Measurements from ENCODE around the gene CYBRD1. TPM values are rescaled to one million over a fixed set of nuclear protein-coding genes. Genes with fewer than 3 reads are reported as not detected.

Gene CYBRD1
- total RNA-seq, 4 donors from 2014 or later, result 99.4 to 218 (median 157) TPM

DNA sequence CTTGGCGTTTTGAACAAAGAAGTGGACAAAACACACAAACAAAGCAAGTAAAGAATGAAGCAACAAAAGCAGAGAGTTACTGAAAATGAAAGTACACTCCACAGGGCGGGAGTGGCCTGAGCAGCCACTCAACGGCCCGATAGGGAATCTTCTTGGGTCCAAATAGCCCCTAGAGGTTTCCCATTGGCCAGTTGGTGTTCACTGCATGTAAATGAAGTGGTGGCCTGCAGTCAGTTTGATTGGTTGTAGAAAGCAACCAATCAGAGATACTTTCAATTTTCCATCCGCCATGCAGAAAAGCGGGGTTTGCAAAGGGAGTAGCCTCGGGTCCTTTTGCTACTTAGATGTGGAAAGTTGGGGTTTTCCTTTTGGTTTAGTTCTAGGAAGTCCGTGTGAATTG, 31.6 kb downstream of the CYBRD1 start:
- WGBS, result 90% methylated on average over 8 of the region's 8 CpGs
- Histone ChIP-seq H3K9me3 (no peaks in the 10 kb centered on the region), H3K4me3 (no peak overlapping the region), H3K4me1 (no peaks in the 10 kb centered on the region), H3K27me3 (no peaks in the 10 kb centered on the region), H3K27ac (no peak overlapping the region), H3K36me3 (peaks cover 33% of the 10 kb centered on the region)
- TF ChIP-seq, protein P1, sequence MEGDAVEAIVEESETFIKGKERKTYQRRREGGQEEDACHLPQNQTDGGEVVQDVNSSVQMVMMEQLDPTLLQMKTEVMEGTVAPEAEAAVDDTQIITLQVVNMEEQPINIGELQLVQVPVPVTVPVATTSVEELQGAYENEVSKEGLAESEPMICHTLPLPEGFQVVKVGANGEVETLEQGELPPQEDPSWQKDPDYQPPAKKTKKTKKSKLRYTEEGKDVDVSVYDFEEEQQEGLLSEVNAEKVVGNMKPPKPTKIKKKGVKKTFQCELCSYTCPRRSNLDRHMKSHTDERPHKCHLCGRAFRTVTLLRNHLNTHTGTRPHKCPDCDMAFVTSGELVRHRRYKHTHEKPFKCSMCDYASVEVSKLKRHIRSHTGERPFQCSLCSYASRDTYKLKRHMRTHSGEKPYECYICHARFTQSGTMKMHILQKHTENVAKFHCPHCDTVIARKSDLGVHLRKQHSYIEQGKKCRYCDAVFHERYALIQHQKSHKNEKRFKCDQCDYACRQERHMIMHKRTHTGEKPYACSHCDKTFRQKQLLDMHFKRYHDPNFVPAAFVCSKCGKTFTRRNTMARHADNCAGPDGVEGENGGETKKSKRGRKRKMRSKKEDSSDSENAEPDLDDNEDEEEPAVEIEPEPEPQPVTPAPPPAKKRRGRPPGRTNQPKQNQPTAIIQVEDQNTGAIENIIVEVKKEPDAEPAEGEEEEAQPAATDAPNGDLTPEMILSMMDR (IDR thresholded peaks at IDR 0.05), result no peak
- no peak for TF ChIP-seq POLR2AphosphoS5 (IDR thresholded peaks at IDR 0.05)
- no peak for TF ChIP-seq POLR2A (IDR thresholded peaks at IDR 0.05)
- TF ChIP-seq EP300 (IDR thresholded peaks at IDR 0.05), result no peak
- no peak for DNase-seq (ENCODE audit: low spot score in 2 of 2)

DNA sequence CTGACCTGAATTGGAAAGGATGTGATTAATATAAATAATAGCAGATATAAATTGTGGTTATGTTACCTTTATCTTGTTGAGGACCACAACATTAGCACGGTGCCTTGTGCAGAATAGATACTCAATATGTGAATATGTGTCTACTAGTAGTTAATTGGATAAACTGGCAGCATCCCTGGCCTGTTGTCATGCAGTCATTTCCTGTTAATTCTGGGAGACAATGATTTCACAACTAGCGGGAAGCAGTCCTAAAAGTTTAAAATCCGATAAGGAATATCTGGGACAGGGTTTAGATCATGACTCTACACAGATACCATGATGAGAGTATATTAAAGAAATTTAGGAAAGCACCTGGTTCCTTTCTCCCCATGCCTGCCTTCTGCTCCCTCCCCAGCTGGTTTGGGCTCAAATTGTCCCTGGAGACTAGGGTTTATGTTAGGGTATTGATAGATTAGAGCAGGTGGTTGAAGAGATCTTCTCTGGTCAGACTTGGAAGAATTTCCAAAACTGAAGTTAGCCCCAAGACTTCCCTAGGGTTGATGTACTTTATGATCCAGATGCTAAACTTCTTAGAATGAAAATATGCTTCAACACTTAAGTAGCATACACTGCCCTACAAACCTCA, 32.8 kb downstream of the CYBRD1 start:
- no peaks in the 10 kb centered on the region for H3K9me3 ChIP-seq
- TF ChIP-seq POLR2A (IDR thresholded peaks at IDR 0.05) (no peak), POLR2AphosphoS5 (IDR thresholded peaks at IDR 0.05) (no peak), EP300 (IDR thresholded peaks at IDR 0.05) (no peak)
- TF ChIP-seq, protein P1 (IDR thresholded peaks at IDR 0.05), result no peak
- H3K27me3 ChIP-seq, result no peaks in the 10 kb centered on the region
- H3K4me3 ChIP-seq, result no peak overlapping the region
- 80% methylated on average over 3 of the region's 3 CpGs for WGBS
- DNase-seq (ENCODE audit: low spot score in 2 of 2), result no peak
- no peak overlapping the region for H3K27ac ChIP-seq
- no peaks in the 10 kb centered on the region for H3K4me1 ChIP-seq
- H3K36me3 ChIP-seq, result peaks cover 30% of the 10 kb centered on the region

DNA sequence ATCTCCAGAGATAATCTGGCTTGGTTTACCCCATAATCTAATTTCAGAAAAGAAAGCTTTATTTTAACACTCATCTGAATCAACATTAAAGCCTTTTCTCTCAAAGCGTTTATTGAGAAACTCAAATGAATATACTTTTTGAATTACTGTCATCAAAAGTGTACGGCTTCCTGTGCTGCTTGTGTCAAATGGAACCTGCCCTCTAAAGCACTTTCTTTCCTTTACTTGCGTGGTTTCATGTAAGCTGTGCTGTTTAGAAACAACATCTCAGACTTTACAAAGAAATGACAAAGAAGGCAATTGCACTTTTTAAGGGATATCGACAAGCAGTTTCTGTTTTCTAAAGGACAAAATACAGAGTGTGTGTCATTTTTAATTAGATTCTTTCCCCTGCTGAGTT, 35.1 kb downstream of the CYBRD1 start:
- no peak overlapping the region for H3K27ac ChIP-seq
- H3K4me1 ChIP-seq, result no peaks in the 10 kb centered on the region
- H3K9me3 ChIP-seq, result no peaks in the 10 kb centered on the region
- 81% methylated on average over 4 of the region's 4 CpGs for WGBS
- no peaks in the 10 kb centered on the region for H3K27me3 ChIP-seq
- peaks cover 30% of the 10 kb centered on the region for H3K36me3 ChIP-seq
- DNase-seq (ENCODE audit: low spot score in 2 of 2), result no peak
- no peak overlapping the region for H3K4me3 ChIP-seq
- TF ChIP-seq POLR2A (IDR thresholded peaks at IDR 0.05), result no peak
- no peak for TF ChIP-seq EP300 (IDR thresholded peaks at IDR 0.05)
- TF ChIP-seq, protein P1 (IDR thresholded peaks at IDR 0.05), result no peak
- TF ChIP-seq POLR2AphosphoS5 (IDR thresholded peaks at IDR 0.05), result no peak

DNA sequence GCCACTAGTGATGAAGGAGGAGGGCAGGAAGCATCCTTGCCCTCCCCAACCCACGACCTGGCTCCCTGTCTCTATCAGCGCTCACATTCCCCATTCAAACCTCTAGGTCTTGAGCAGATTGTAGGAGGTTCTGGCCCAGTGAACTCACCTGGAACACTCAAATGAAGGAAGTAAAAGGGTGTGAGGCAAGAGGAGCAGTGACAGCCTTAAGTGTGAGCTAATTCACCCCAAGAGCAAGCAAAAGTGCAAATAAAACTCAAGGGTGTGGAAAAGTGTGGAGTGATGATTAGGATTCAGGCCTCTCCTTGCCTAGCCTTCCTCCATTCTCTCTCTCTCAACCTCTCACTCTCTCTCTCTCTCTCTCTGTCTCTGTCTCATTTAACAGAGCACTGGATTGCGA, 41.0 kb downstream of the CYBRD1 start:
- Histone ChIP-seq H3K36me3 (no peaks in the 10 kb centered on the region), H3K4me1 (no peaks in the 10 kb centered on the region), H3K9me3 (no peaks in the 10 kb centered on the region), H3K27me3 (no peaks in the 10 kb centered on the region), H3K27ac (no peak overlapping the region), H3K4me3 (no peak overlapping the region)
- no peak for DNase-seq (ENCODE audit: low spot score in 2 of 2)
- TF ChIP-seq, protein P1 (IDR thresholded peaks at IDR 0.05), result no peak
- TF ChIP-seq POLR2AphosphoS5 (IDR thresholded peaks at IDR 0.05) (no peak), EP300 (IDR thresholded peaks at IDR 0.05) (no peak), POLR2A (IDR thresholded peaks at IDR 0.05) (no peak)
- WGBS, result 82% methylated on average over 3 of the region's 3 CpGs

DNA sequence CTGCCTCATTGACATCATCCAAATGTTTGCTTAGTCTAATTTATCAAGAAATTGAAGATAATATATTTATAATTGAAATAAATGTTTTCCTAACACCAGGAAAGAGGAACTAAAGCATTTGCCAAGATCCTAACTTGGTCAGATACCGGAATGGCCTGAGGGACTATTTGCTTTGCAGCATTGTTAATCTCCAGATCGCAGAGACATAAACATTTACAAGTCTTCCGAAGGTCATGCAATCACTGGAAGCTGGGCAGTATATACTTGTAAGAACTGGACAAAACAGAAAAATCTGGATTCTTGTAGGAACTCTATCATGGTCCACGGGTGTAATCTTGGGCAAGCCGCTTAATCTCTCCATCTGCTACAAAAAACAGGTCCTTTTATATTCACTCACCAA, 42.2 kb downstream of the CYBRD1 start:
- H3K4me3 ChIP-seq, result no peak overlapping the region
- H3K9me3 ChIP-seq, result no peaks in the 10 kb centered on the region
- 78% methylated on average over 5 of the region's 5 CpGs for WGBS
- TF ChIP-seq POLR2A (IDR thresholded peaks at IDR 0.05) (no peak), EP300 (IDR thresholded peaks at IDR 0.05) (no peak), POLR2AphosphoS5 (IDR thresholded peaks at IDR 0.05) (no peak)
- TF ChIP-seq, protein P1 (IDR thresholded peaks at IDR 0.05), result no peak
- H3K27ac ChIP-seq, result no peak overlapping the region
- no peaks in the 10 kb centered on the region for H3K36me3 ChIP-seq
- H3K27me3 ChIP-seq, result no peaks in the 10 kb centered on the region
- no peak for DNase-seq (ENCODE audit: low spot score in 2 of 2)
- H3K4me1 ChIP-seq, result no peaks in the 10 kb centered on the region
